K562 (cell line): Measurements from ENCODE around the gene OSGIN1.

ENCODE experiments used
- ZNF174 ChIP-seq: fragments of 250-450 bp; sonication (Bioruptor Pico); IDR thresholded peaks from 2 replicates; pipeline ENCODE4 v1.4.0; 2020; ENCODE audit warnings: mild to moderate bottlenecking
- TF ChIP-seq, protein P1 (sequence below): fragments of 450-650 bp; IDR thresholded peaks from 2 replicates; pipeline ENCODE4 v1.7.1; 2018; ENCODE audit warnings: mild to moderate bottlenecking, low read depth; ENCODE audit not compliant: partially characterized antibody

DNA sequence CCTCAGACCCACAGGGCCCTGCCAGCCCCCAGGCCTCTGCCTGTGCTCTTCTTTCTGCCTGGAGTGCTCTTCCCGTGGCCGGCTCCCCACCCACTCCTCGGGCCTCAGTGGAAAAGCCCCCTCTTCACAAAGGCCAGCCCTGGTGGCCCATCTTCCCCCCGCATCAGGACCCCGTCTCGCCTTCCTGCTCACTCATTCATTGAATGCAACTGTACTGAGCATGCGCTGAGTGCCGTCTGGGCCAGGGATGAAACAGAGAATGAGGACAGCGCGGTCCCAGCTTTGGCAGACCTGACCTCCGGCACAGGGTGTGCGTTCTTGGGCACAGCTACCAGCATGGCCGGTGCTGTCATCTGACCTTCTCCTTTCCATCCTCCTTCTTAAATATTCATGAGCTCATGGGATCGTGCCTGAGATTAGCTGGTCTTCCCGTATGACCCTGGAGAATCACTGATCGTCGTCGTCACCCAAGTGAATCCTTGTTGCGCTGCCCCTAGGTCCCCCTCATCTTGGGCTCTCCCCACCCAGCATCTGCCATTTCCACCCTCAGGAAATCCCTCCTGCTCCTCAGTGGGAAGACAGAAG lies 16.4 kb upstream of the OSGIN1 start:
- TF ChIP-seq, protein P1, sequence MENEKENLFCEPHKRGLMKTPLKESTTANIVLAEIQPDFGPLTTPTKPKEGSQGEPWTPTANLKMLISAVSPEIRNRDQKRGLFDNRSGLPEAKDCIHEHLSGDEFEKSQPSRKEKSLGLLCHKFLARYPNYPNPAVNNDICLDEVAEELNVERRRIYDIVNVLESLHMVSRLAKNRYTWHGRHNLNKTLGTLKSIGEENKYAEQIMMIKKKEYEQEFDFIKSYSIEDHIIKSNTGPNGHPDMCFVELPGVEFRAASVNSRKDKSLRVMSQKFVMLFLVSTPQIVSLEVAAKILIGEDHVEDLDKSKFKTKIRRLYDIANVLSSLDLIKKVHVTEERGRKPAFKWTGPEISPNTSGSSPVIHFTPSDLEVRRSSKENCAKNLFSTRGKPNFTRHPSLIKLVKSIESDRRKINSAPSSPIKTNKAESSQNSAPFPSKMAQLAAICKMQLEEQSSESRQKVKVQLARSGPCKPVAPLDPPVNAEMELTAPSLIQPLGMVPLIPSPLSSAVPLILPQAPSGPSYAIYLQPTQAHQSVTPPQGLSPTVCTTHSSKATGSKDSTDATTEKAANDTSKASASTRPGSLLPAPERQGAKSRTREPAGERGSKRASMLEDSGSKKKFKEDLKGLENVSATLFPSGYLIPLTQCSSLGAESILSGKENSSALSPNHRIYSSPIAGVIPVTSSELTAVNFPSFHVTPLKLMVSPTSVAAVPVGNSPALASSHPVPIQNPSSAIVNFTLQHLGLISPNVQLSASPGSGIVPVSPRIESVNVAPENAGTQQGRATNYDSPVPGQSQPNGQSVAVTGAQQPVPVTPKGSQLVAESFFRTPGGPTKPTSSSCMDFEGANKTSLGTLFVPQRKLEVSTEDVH, result no peak
- TF ChIP-seq ZNF174 (CRISPR knock-in tag), result no peak
